ENCODE measurements around the gene G0S2.

GRCh38 chr1:209633335-209633997 is 41.7 kb upstream of the G0S2 start:
- TF ChIP-seq CTCF (IDR thresholded peaks at IDR 0.05; ENCODE audit: low read length), result no peak
- no peak for TF ChIP-seq EZH2 (IDR thresholded peaks at IDR 0.05; ENCODE audit: borderline replicate concordance, low read length)

All from OCI-LY1 (cell line).